Small intestine (tissue), 7 donors: ENCODE measurements around the gene SYNRG. TPM values are rescaled to one million over a fixed set of nuclear protein-coding genes. Genes with fewer than 3 reads are reported as not detected.
"Not testable (repeated sequence)": the region's sequence is repeated elsewhere in the genome, so short reads cannot be mapped to it uniquely, and the experiment has no call there.

ENCODE experiments used
- DNase-seq, 2 donors: peaks; one replicate each; pipeline versions ENCODE4 v3.0.0 to v3.0.0-alpha.2; 2013
- FAIRE-seq: peaks from 2 replicates; lab custom pipeline; 2012; peaks lifted over from hg19 to GRCh38; lab: Jason Lieb, UNC
- H3K27ac ChIP-seq, 3 donors: one replicate each; pipeline ENCODE4 v1.5.1; 2013; ENCODE audit warnings: low read length in 2 of 3, mild to moderate bottlenecking in 2 of 3, control low read depth in 1 of 3, inconsistent platforms in 1 of 3, low read depth in 1 of 3, moderate library complexity in 1 of 3
- H3K27me3 ChIP-seq, 3 donors: one replicate each; pipeline ENCODE4 v1.6.1; 2013; ENCODE audit warnings: low read length in 3 of 3, inconsistent platforms in 1 of 3; ENCODE audit not compliant: control insufficient read depth in 3 of 3, insufficient read depth in 3 of 3
- H3K36me3 ChIP-seq, 3 donors: one replicate each; pipeline ENCODE4 v1.6.1; 2013; ENCODE audit warnings: low read length in 3 of 3, inconsistent platforms in 1 of 3, low read depth in 1 of 3, mild to moderate bottlenecking in 1 of 3, moderate library complexity in 1 of 3; ENCODE audit not compliant: control insufficient read depth in 3 of 3, insufficient read depth in 2 of 3
- H3K4me1 ChIP-seq, 3 donors: one replicate each; pipeline ENCODE4 v1.6.1; 2013; ENCODE audit warnings: low read length in 2 of 3, inconsistent platforms in 1 of 3, low read depth in 1 of 3, mild to moderate bottlenecking in 1 of 3, moderate library complexity in 1 of 3; ENCODE audit not compliant: control insufficient read depth in 3 of 3, insufficient read depth in 2 of 3
- H3K4me3 ChIP-seq, 3 donors: one replicate each; pipeline ENCODE4 v1.5.1; 2013; ENCODE audit warnings: low read length in 3 of 3, control low read depth in 1 of 3, inconsistent platforms in 1 of 3, low read depth in 1 of 3, mild to moderate bottlenecking in 1 of 3, moderate library complexity in 1 of 3
- H3K9me3 ChIP-seq, 2 donors: one replicate each; pipeline ENCODE4 v1.6.1; 2013; ENCODE audit warnings: low read depth in 1 of 2, low read length in 1 of 2; ENCODE audit not compliant: control insufficient read depth in 2 of 2, insufficient read depth in 1 of 2
- WGBS, 3 donors: extraction: QIAGEN DNeasy Blood & Tissue Kit; methylation state at CpG; one replicate each; pipeline ENCODE4 v1.1.7; 2013; 5-methylcytosine and 5-hydroxymethylcytosine counted together
- polyA plus RNA-seq, 4 donors: library from polyadenylated mRNA; stranded (reverse) in 3 of 4; unstranded in 1 of 4; fragments of 200-250 nt in 3 of 4; fragments of 120-200 nt in 1 of 4; gene quantifications; one replicate each; pipeline versions ENCODE4 v1.2.1 to v1.2.3, GENCODE V29; 2013
- donor health status: healthy with polysubstance abuse.
- donor health status: control.
- donor health status: control.
- donor health status: Bipolar disorder and iron deficiency.
- donor health status: healthy.

SYNRG gene
- polyA plus RNA-seq, 4 donors: 7.6 to 35.8 (median 9.2) TPM

- Histone ChIP-seq H3K9me3 (no peaks in the 10 kb centered on the region), H3K27me3 (no peaks in the 10 kb centered on the region), H3K4me3 (peak overlapping the region in 1 of 3 donors; percentile 73), H3K36me3 (peaks cover 0 to 15% (median 0%) of the 10 kb centered on the region in 3 donors), H3K4me1 (peaks cover 3 to 20% (median 3%) of the 10 kb centered on the region in 3 donors), H3K27ac (peak overlapping the region in 2 of 3 donors; percentile 56 to 83)
- WGBS, 3 donors: 11 to 26% (median 13%) methylated on average over 3 of the region's 3 CpGs
- FAIRE-seq (no peak), DNase-seq (peak; percentile 77 to 89)
Measured at GRCh38 chr17:37643869-37644268, 34.7 kb upstream of the SYNRG start.

GRCh38 chr17:37643118-37643766 is 34.0 kb upstream of the SYNRG start, which contains the start of gene DDX52:
Gene DDX52 (minus strand): TSS chr17:37643446. CDS start chr17:37643420, 26 bp downstream.
- H3K27me3 ChIP-seq: no peaks in the 10 kb centered on the region
- peaks cover 2 to 20% (median 3%) of the 10 kb centered on the region in 3 donors for H3K4me1 ChIP-seq
- DNase-seq (peak; percentile 97 to 98), FAIRE-seq (no peak)
- no peaks in the 10 kb centered on the region for H3K9me3 ChIP-seq
- peak within 1 kb of the TSS; percentile 44 to 91 (median 83) for H3K27ac ChIP-seq
- peaks cover 0 to 17% (median 0%) of the 10 kb centered on the region in 3 donors for H3K36me3 ChIP-seq
- peak within 1 kb of the TSS; percentile 71 to 77 (median 73) for H3K4me3 ChIP-seq
- WGBS, 3 donors: 0% methylated on average over 43 of the region's 43 CpGs

- peak overlapping the region in 2 of 3 donors; percentile 82 to 91 for H3K27ac ChIP-seq
- no peaks in the 10 kb centered on the region for H3K27me3 ChIP-seq
- H3K4me1 ChIP-seq: peaks cover 0 to 20% (median 3%) of the 10 kb centered on the region in 3 donors
- H3K9me3 ChIP-seq: no peaks in the 10 kb centered on the region
- FAIRE-seq (no peak), DNase-seq (peak; percentile 47 to 62)
- WGBS, 3 donors: 0 to 1% (median 0%) methylated on average over 7 of the region's 7 CpGs
- H3K4me3 ChIP-seq: peak overlapping the region; percentile 71 to 77 (median 73)
- peaks cover 0 to 19% (median 0%) of the 10 kb centered on the region in 3 donors for H3K36me3 ChIP-seq
Measured at GRCh38 chr17:37642681-37643080, 33.5 kb upstream of the SYNRG start.

- H3K27me3 ChIP-seq: no peaks in the 10 kb centered on the region
- H3K4me1 ChIP-seq: peaks cover 0 to 20% (median 3%) of the 10 kb centered on the region in 3 donors
- H3K36me3 ChIP-seq: peaks cover 0 to 28% (median 2%) of the 10 kb centered on the region in 3 donors
- H3K4me3 ChIP-seq: no peak overlapping the region
- FAIRE-seq (no peak), DNase-seq (no peak)
- no peaks in the 10 kb centered on the region for H3K9me3 ChIP-seq
- no peak overlapping the region for H3K27ac ChIP-seq
Measured at GRCh38 chr17:37640015-37640414, 30.8 kb upstream of the SYNRG start.

- no peaks in the 10 kb centered on the region for H3K27me3 ChIP-seq
- H3K4me1 ChIP-seq: peaks cover 0 to 8% (median 3%) of the 10 kb centered on the region in 3 donors
- FAIRE-seq (no peak), DNase-seq (no peak)
- no peaks in the 10 kb centered on the region for H3K9me3 ChIP-seq
- H3K36me3 ChIP-seq: peaks cover 0 to 42% (median 2%) of the 10 kb centered on the region in 3 donors
- no peak overlapping the region for H3K4me3 ChIP-seq
- no peak overlapping the region for H3K27ac ChIP-seq
Measured at GRCh38 chr17:37637956-37638355, 28.7 kb upstream of the SYNRG start.

GRCh38 chr17:37616430-37616829 is 7.2 kb upstream of the SYNRG start:
- H3K36me3 ChIP-seq: peaks cover 9 to 30% (median 13%) of the 10 kb centered on the region in 3 donors
- not testable (repeated sequence) for H3K27ac ChIP-seq, H3K27me3 ChIP-seq, H3K9me3 ChIP-seq, H3K4me3 ChIP-seq, H3K4me1 ChIP-seq, DNase-seq, FAIRE-seq
- 93 to 99% (median 93%) methylated on average over 6 of the region's 6 CpGs for WGBS, 3 donors

- H3K9me3 ChIP-seq: no peaks in the 10 kb centered on the region
- no peak overlapping the region for H3K4me3 ChIP-seq
- WGBS, 3 donors: 89 to 93% (median 93%) methylated on average over 2 of the region's 2 CpGs
- H3K36me3 ChIP-seq: peaks cover 6 to 30% (median 10%) of the 10 kb centered on the region in 3 donors
- no peaks in the 10 kb centered on the region for H3K27me3 ChIP-seq
- peaks cover 0 to 3% (median 0%) of the 10 kb centered on the region in 3 donors for H3K4me1 ChIP-seq
- FAIRE-seq (no peak), DNase-seq (no peak)
- no peak overlapping the region for H3K27ac ChIP-seq
Measured at GRCh38 chr17:37614823-37615222, 5.6 kb upstream of the SYNRG start.

- peaks cover 0 to 6% (median 0%) of the 10 kb centered on the region in 3 donors for H3K4me1 ChIP-seq
- no peak for FAIRE-seq
- DNase-seq: no peak
- WGBS, 3 donors: 87 to 91% (median 88%) methylated on average over 5 of the region's 5 CpGs
- H3K27ac ChIP-seq: no peak overlapping the region
- H3K9me3 ChIP-seq: no peaks in the 10 kb centered on the region
- no peak overlapping the region for H3K4me3 ChIP-seq
- no peaks in the 10 kb centered on the region for H3K27me3 ChIP-seq
- peaks cover 6 to 29% (median 10%) of the 10 kb centered on the region in 3 donors for H3K36me3 ChIP-seq
Measured at GRCh38 chr17:37614391-37614790, 5.2 kb upstream of the SYNRG start.
